Osteoblast (primary cell): Measurements from ENCODE around the gene PDE4B. TPM values are rescaled to one million over a fixed set of nuclear protein-coding genes. Genes with fewer than 3 reads are reported as not detected.
"Not testable (repeated sequence)": the region's sequence is repeated elsewhere in the genome, so short reads cannot be mapped to it uniquely, and the experiment has no call there.

Experiments used
- DNase-seq: peaks from one replicate; pipeline ENCODE4 v3.0.0; 2011; ENCODE audit warnings: low spot score, mixed read lengths; ENCODE audit not compliant: insufficient read length; ENCODE audit errors: missing footprints
- H2AFZ ChIP-seq: 2 replicates; pipeline ENCODE4 v1.6.0; 2011; ENCODE audit warnings: mild to moderate bottlenecking, low read length
- H3K27ac ChIP-seq: 2 replicates; pipeline ENCODE4 v1.5.1; 2011; ENCODE audit warnings: mild to moderate bottlenecking, low read depth, low read length, moderate library complexity
- H3K27me3 ChIP-seq: 2 replicates; pipeline ENCODE4 v1.6.0; 2012; ENCODE audit warnings: mild to moderate bottlenecking, control low read depth, inconsistent platforms, low read length, moderate library complexity; ENCODE audit not compliant: insufficient read depth
- H3K36me3 ChIP-seq: 2 replicates; pipeline ENCODE4 v1.5.1; 2011; ENCODE audit warnings: mild to moderate bottlenecking, low read length, control low read depth, moderate library complexity; ENCODE audit not compliant: insufficient read depth
- H3K4me1 ChIP-seq: 2 replicates; pipeline ENCODE4 v1.5.1; 2011; ENCODE audit warnings: mild to moderate bottlenecking, low read length, control low read depth, moderate library complexity; ENCODE audit not compliant: insufficient read depth
- H3K4me2 ChIP-seq: 2 replicates; pipeline ENCODE4 v1.6.0; 2011; ENCODE audit warnings: mild to moderate bottlenecking, low read length; ENCODE audit not compliant: insufficient read depth
- H3K4me3 ChIP-seq: fragments of 200-600 bp; sonication (generic); 3 replicates; pipeline ENCODE4 v1.5.1; 2012; ENCODE audit warnings: mild to moderate bottlenecking, low read length, inconsistent platforms; ENCODE audit not compliant: insufficient read depth
- H3K79me2 ChIP-seq: 2 replicates; pipeline ENCODE4 v1.6.0; 2012; ENCODE audit warnings: mild to moderate bottlenecking, low read length, control low read depth, inconsistent platforms; ENCODE audit not compliant: insufficient read depth
- H3K9me3 ChIP-seq: 2 replicates; pipeline ENCODE4 v1.5.1; 2011; ENCODE audit warnings: low read depth, low read length, control low read depth
- H4K20me1 ChIP-seq: 2 replicates; pipeline ENCODE4 v1.6.0; 2012; ENCODE audit warnings: mild to moderate bottlenecking, low read length, control low read depth; ENCODE audit not compliant: insufficient read depth
- total RNA-seq: library from RNA; depleted of rRNA; stranded (reverse); fragments of >200 nt; gene quantifications from 2 replicates; pipeline ENCODE4 v1.2.3, GENCODE V29; 2012
- TF ChIP-seq, protein P1 (sequence below): IDR thresholded peaks from 2 replicates; pipeline ENCODE4 v1.5.1; 2011; ENCODE audit warnings: mild to moderate bottlenecking, low read depth, low read length, moderate library complexity; ENCODE audit errors: extremely low read depth

Gene PDE4B
- total RNA-seq, 1 donor, result 21.4 TPM

DNA sequence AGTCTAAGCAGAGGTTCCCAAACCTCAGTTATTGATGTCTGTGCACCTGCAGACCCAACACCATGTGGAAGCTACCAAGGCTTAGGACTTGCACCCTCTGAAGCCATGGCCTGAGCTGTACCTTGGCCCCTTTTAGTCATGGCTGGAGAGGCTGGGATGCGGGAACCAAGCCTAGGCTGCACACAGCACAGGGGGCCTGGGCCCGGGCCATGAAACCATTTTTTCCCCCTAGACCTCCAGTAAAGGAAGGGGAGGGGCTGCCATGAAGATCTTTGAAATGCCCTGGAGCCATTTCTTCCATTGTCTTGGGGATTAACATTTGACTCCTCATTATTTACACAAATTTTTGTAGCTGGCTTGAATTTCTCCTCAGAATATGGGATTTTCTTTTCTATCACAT, 265.9 kb downstream of the PDE4B start:
- H3K27ac ChIP-seq, result no peak overlapping the region

GRCh38 chr1:66067219-66067618, 274.5 kb downstream of the PDE4B start:
- not testable (repeated sequence) for H3K9me3 ChIP-seq, H3K27me3 ChIP-seq, H3K79me2 ChIP-seq, H3K4me3 ChIP-seq, DNase-seq, H3K36me3 ChIP-seq, H3K4me2 ChIP-seq, H3K27ac ChIP-seq, H2AFZ ChIP-seq, H3K4me1 ChIP-seq, H4K20me1 ChIP-seq

More for the DNA sequence above, 265.9 kb downstream of the PDE4B start:
- Histone ChIP-seq H3K27me3 (no peaks in the 10 kb centered on the region), H3K79me2 (no peaks in the 10 kb centered on the region), H3K9me3 (no peaks in the 10 kb centered on the region), H3K4me1 (no peaks in the 10 kb centered on the region), H4K20me1 (no peaks in the 10 kb centered on the region), H2AFZ (no peak overlapping the region), H3K4me3 (no peak overlapping the region), H3K36me3 (no peaks in the 10 kb centered on the region), H3K4me2 (no peak overlapping the region)
- no peak for DNase-seq
- TF ChIP-seq, protein P1, sequence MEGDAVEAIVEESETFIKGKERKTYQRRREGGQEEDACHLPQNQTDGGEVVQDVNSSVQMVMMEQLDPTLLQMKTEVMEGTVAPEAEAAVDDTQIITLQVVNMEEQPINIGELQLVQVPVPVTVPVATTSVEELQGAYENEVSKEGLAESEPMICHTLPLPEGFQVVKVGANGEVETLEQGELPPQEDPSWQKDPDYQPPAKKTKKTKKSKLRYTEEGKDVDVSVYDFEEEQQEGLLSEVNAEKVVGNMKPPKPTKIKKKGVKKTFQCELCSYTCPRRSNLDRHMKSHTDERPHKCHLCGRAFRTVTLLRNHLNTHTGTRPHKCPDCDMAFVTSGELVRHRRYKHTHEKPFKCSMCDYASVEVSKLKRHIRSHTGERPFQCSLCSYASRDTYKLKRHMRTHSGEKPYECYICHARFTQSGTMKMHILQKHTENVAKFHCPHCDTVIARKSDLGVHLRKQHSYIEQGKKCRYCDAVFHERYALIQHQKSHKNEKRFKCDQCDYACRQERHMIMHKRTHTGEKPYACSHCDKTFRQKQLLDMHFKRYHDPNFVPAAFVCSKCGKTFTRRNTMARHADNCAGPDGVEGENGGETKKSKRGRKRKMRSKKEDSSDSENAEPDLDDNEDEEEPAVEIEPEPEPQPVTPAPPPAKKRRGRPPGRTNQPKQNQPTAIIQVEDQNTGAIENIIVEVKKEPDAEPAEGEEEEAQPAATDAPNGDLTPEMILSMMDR, result no peak

DNA sequence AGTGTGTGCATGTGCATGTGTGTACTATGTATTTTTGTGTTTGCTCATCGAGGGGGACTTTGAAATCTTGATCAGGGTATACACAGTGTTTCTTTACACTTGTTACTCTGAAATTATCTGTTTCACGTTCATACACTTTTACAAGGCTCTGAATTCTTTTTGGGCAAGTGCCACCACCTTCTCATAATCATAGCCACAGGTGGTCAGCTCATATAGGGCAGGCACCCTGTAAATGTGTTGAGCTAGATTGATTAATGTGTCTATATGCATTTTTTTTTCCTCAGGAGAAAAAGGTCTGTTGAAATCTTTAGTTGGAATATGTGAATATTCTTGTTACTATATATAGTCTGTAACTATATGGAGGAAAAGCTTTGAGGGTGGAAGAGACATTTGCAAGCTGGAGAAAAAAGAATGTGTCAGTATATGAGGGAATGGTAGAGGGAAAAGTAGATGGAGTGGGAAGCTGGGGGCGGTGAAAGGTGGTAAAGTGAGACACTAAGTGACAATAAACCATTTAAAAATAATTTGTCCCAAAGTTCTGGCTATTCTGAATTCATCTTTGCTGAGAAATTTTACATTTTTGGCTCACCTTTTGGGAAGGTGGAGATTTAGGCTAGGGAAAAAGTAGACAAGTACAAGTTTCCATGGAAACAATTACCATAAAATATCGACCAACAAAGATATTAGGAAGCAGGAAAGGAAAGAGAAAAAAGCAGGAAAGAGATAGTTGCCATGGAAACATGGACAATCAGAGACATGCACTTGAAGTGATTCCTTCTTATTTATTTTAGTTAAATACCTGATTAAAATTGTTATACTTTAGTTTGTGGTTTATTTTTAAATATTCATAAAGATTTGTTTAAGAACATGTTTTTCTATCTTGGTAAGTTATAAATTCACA, 277.5 kb downstream of the PDE4B start:
- H4K20me1 ChIP-seq, result no peaks in the 10 kb centered on the region
- no peak overlapping the region for H2AFZ ChIP-seq
- TF ChIP-seq, protein P1, result no peak
- no peak for DNase-seq
- H3K36me3 ChIP-seq, result no peaks in the 10 kb centered on the region
- H3K9me3 ChIP-seq, result no peaks in the 10 kb centered on the region
- H3K4me1 ChIP-seq, result no peaks in the 10 kb centered on the region
- no peaks in the 10 kb centered on the region for H3K79me2 ChIP-seq
- no peak overlapping the region for H3K27ac ChIP-seq
- no peak overlapping the region for H3K4me3 ChIP-seq
- H3K27me3 ChIP-seq, result no peaks in the 10 kb centered on the region
- H3K4me2 ChIP-seq, result no peak overlapping the region

DNA sequence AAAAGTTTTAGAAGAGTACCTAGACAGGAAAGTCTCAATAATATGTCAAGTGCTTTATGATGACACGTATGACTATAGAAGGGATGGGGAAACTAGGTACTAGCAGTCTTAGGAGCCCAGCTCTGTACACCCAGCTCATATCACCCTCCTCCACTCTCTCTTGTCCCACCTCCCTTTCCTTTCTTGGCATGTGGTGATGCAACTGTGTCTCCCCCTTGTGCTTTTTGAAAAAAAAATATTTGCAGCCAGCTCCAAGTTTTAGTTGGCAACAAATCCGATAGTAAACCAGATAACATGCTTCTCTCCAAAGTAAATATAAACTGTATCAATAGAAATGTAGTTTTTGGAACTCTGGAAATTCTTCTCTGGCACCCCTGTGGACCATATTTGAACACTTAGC, 280.7 kb downstream of the PDE4B start:
- H3K27ac ChIP-seq, result no peak overlapping the region
- no peaks in the 10 kb centered on the region for H3K9me3 ChIP-seq
- H3K36me3 ChIP-seq, result no peaks in the 10 kb centered on the region
- no peaks in the 10 kb centered on the region for H3K79me2 ChIP-seq
- H2AFZ ChIP-seq, result no peak overlapping the region
- TF ChIP-seq, protein P1, result no peak
- H3K4me1 ChIP-seq, result no peaks in the 10 kb centered on the region
- H3K4me2 ChIP-seq, result no peak overlapping the region
- no peaks in the 10 kb centered on the region for H3K27me3 ChIP-seq
- no peak for DNase-seq
- no peak overlapping the region for H3K4me3 ChIP-seq
- no peaks in the 10 kb centered on the region for H4K20me1 ChIP-seq
